Chondrocyte (in vitro differentiated cells): ENCODE data around the gene MTMR10. TPM values are rescaled to one million over a fixed set of nuclear protein-coding genes. Genes with fewer than 3 reads are reported as not detected.

Source experiments
- DNase-seq: peaks from one replicate; pipeline ENCODE4 v3.0.0; 2021; ENCODE audit warnings: mixed read lengths, low spot score
- H3K27ac Mint-ChIP-seq: one replicate; pipeline ENCODE4 v1.8.0; 2021; ENCODE audit warnings: mild to moderate bottlenecking, moderate library complexity, mixed read lengths; ENCODE audit not compliant: unreplicated experiment
- H3K27me3 Mint-ChIP-seq: 2 replicates; pipeline ENCODE4 v1.8.0; 2021; ENCODE audit warnings: low read depth, mixed read lengths
- H3K36me3 Mint-ChIP-seq: 2 replicates; pipeline ENCODE4 v1.8.0; 2021; ENCODE audit warnings: low read depth, mixed read lengths
- H3K4me1 Mint-ChIP-seq: 2 replicates; pipeline ENCODE4 v1.8.0; 2021; ENCODE audit warnings: low read depth, mild to moderate bottlenecking, mixed read lengths
- H3K4me3 Mint-ChIP-seq: one replicate; pipeline ENCODE4 v1.8.0; 2021; ENCODE audit warnings: mild to moderate bottlenecking, moderate library complexity, mixed read lengths; ENCODE audit not compliant: unreplicated experiment
- H3K9me3 Mint-ChIP-seq: 2 replicates; pipeline ENCODE4 v1.8.0; 2021; ENCODE audit warnings: low read depth, mixed read lengths
- CTCF ChIP-seq: fragments of 200-600 bp; sonication (generic); IDR thresholded peaks from 2 replicates; pipeline ENCODE4 v1.5.0; 2021; ENCODE audit warnings: antibody characterized with exemption, mild to moderate bottlenecking, moderate library complexity
- total RNA-seq: library from RNA; stranded (reverse); gene quantifications from 3 replicates; pipeline ENCODE4 v1.2.1, GENCODE V29; 2021

Gene MTMR10
- total RNA-seq, 1 donor from 2014 or later: 14.9 TPM

GRCh38 chr15:30978328-30978727 lies 13.1 kb downstream of the MTMR10 start:
- TF ChIP-seq CTCF: no peak
- no peak for DNase-seq
- no peaks in the 10 kb centered on the region for H3K9me3 Mint-ChIP-seq
- H3K4me1 Mint-ChIP-seq: no peaks in the 10 kb centered on the region
- H3K27ac Mint-ChIP-seq: no peak overlapping the region
- H3K27me3 Mint-ChIP-seq: no peaks in the 10 kb centered on the region
- H3K4me3 Mint-ChIP-seq: no peak overlapping the region
- H3K36me3 Mint-ChIP-seq: peaks cover 14% of the 10 kb centered on the region

GRCh38 chr15:30974112-30974511 lies 17.3 kb downstream of the MTMR10 start:
- no peak for TF ChIP-seq CTCF
- H3K4me3 Mint-ChIP-seq: no peak overlapping the region
- H3K4me1 Mint-ChIP-seq: no peaks in the 10 kb centered on the region
- peaks cover 12% of the 10 kb centered on the region for H3K36me3 Mint-ChIP-seq
- no peaks in the 10 kb centered on the region for H3K9me3 Mint-ChIP-seq
- H3K27ac Mint-ChIP-seq: no peak overlapping the region
- DNase-seq: no peak
- H3K27me3 Mint-ChIP-seq: no peaks in the 10 kb centered on the region

- DNase-seq: no peak
- H3K27me3 Mint-ChIP-seq: no peaks in the 10 kb centered on the region
- H3K36me3 Mint-ChIP-seq: peaks cover 12% of the 10 kb centered on the region
- no peaks in the 10 kb centered on the region for H3K9me3 Mint-ChIP-seq
- H3K4me3 Mint-ChIP-seq: no peak overlapping the region
- no peaks in the 10 kb centered on the region for H3K4me1 Mint-ChIP-seq
- no peak overlapping the region for H3K27ac Mint-ChIP-seq
- TF ChIP-seq CTCF: no peak
Measured at GRCh38 chr15:30973379-30973778, 18.0 kb downstream of the MTMR10 start.

- Mint-ChIP-seq H3K27ac (no peak overlapping the region), H3K4me3 (no peak overlapping the region), H3K36me3 (peaks cover 19% of the 10 kb centered on the region), H3K27me3 (no peaks in the 10 kb centered on the region), H3K9me3 (no peaks in the 10 kb centered on the region), H3K4me1 (no peaks in the 10 kb centered on the region)
- no peak for DNase-seq
- TF ChIP-seq CTCF: no peak
Measured at GRCh38 chr15:30969724-30970123, 21.7 kb downstream of the MTMR10 start.

GRCh38 chr15:30963681-30964080 lies 27.7 kb downstream of the MTMR10 start:
- Mint-ChIP-seq H3K27me3 (no peaks in the 10 kb centered on the region), H3K27ac (no peak overlapping the region), H3K4me1 (no peaks in the 10 kb centered on the region), H3K9me3 (no peaks in the 10 kb centered on the region), H3K4me3 (no peak overlapping the region), H3K36me3 (peaks cover 16% of the 10 kb centered on the region)
- no peak for TF ChIP-seq CTCF
- no peak for DNase-seq
